ENCODE measurements around the gene COL4A3. TPM values are rescaled to one million over a fixed set of nuclear protein-coding genes. Genes with fewer than 3 reads are reported as not detected.

Gene COL4A3
- total RNA-seq, 3 donors from 2014 or later = 0.16 to 0.36 (median 0.32) TPM

- Histone ChIP-seq H3K36me3 (ENCODE audit: low read depth) (no peaks in the 10 kb centered on the region), H3K4me1 (ENCODE audit: low read depth) (no peaks in the 10 kb centered on the region), H3K9me3 (no peaks in the 10 kb centered on the region), H3K4me3 (no peak overlapping the region)
- no peak for ATAC-seq
- no peak for TF ChIP-seq CTCF (IDR thresholded peaks at IDR 0.05)
- intact Hi-C loops (cut with DNase I, micrococcal nuclease) = no loop called here
- DNase-seq = no peak
Measured at GRCh38 chr2:227335713-227336112, 171.3 kb downstream of the COL4A3 start.

GRCh38 chr2:227337442-227337841 lies 173.0 kb downstream of the COL4A3 start:
- Histone ChIP-seq H3K4me1 (ENCODE audit: low read depth) (no peaks in the 10 kb centered on the region), H3K4me3 (no peak overlapping the region), H3K9me3 (no peaks in the 10 kb centered on the region), H3K36me3 (ENCODE audit: low read depth) (no peaks in the 10 kb centered on the region)
- intact Hi-C loops (cut with DNase I, micrococcal nuclease) = no loop called here
- no peak for TF ChIP-seq CTCF (IDR thresholded peaks at IDR 0.05)
- ATAC-seq (no peak), DNase-seq (no peak)

GRCh38 chr2:227339098-227339599 lies 174.7 kb downstream of the COL4A3 start:
- no peak for ATAC-seq
- no peak overlapping the region for H3K4me3 ChIP-seq
- no peak for TF ChIP-seq CTCF (IDR thresholded peaks at IDR 0.05)
- no peaks in the 10 kb centered on the region for H3K9me3 ChIP-seq
- no peaks in the 10 kb centered on the region for H3K36me3 ChIP-seq (ENCODE audit: low read depth)
- intact Hi-C loops (cut with DNase I, micrococcal nuclease) = no loop called here
- DNase-seq = no peak
- no peaks in the 10 kb centered on the region for H3K4me1 ChIP-seq (ENCODE audit: low read depth)

- intact Hi-C loops (cut with DNase I, micrococcal nuclease) = no loop called here
- Histone ChIP-seq H3K4me3 (no peak overlapping the region), H3K4me1 (ENCODE audit: low read depth) (no peaks in the 10 kb centered on the region), H3K36me3 (ENCODE audit: low read depth) (no peaks in the 10 kb centered on the region), H3K9me3 (no peaks in the 10 kb centered on the region)
- DNase-seq = no peak
- TF ChIP-seq CTCF (IDR thresholded peaks at IDR 0.05) = no peak
- ATAC-seq = no peak
Measured at GRCh38 chr2:227340106-227340505, 175.7 kb downstream of the COL4A3 start.

- H3K4me3 ChIP-seq = no peak overlapping the region
- intact Hi-C loops (cut with DNase I, micrococcal nuclease) = no loop called here
- TF ChIP-seq CTCF (IDR thresholded peaks at IDR 0.05) = no peak
- ATAC-seq (no peak), DNase-seq (no peak)
- H3K4me1 ChIP-seq (ENCODE audit: low read depth) = no peaks in the 10 kb centered on the region
- no peaks in the 10 kb centered on the region for H3K36me3 ChIP-seq (ENCODE audit: low read depth)
- H3K9me3 ChIP-seq = no peaks in the 10 kb centered on the region
Measured at GRCh38 chr2:227341553-227341952, 177.1 kb downstream of the COL4A3 start.

- H3K4me1 ChIP-seq (ENCODE audit: low read depth) = no peaks in the 10 kb centered on the region
- no peak overlapping the region for H3K4me3 ChIP-seq
- H3K36me3 ChIP-seq (ENCODE audit: low read depth) = no peaks in the 10 kb centered on the region
- intact Hi-C loops (cut with DNase I, micrococcal nuclease) = no loop called here
- TF ChIP-seq CTCF (IDR thresholded peaks at IDR 0.05) = no peak
- no peak for ATAC-seq
- DNase-seq = no peak
- H3K9me3 ChIP-seq = no peaks in the 10 kb centered on the region
Measured at GRCh38 chr2:227344231-227344630, 179.8 kb downstream of the COL4A3 start.

Measured in mucosa of descending colon (tissue), 3 donors.